ENCODE data around the gene VEZT. TPM values are rescaled to one million over a fixed set of nuclear protein-coding genes. Genes with fewer than 3 reads are reported as not detected.
"Not testable (repeated sequence)": the region's sequence is repeated elsewhere in the genome, so short reads cannot be mapped to it uniquely, and the experiment has no call there.

The VEZT gene
- polyA plus RNA-seq, 1 of the 3 experiments (the other 2 are of a cell fraction), result 41.2 TPM

GRCh38 chr12:95230313-95230712, 12.7 kb downstream of the VEZT start:
- CTCF ChIA-PET, result interaction anchor here (1.3 to 1.7 kb wide), 3 partner anchors 15 to 106 kb away, joined by 4 read pairs; no protein-coding TSS in a partner anchor
- Histone ChIP-seq H4K20me1 (ENCODE audit: insufficient read depth) (peaks cover 6% of the 10 kb centered on the region; the same call in 1 of the 2 replicates), H3K79me2 (ENCODE audit: insufficient read depth) (peaks cover 93% of the 10 kb centered on the region), H3K9me3 (no peaks in the 10 kb centered on the region), H3K4me3 (ENCODE audit: low read depth in 2 of 2, low read length in 1 of 2) (no peak overlapping the region), H3K27me3 (ENCODE audit: insufficient read depth) (no peaks in the 10 kb centered on the region), H3K4me2 (no peak overlapping the region), H3K36me3 (replicated peaks in 1 of 2; ENCODE audit: control insufficient read depth in 1 of 2, insufficient read depth in 2 of 2, low read length in 1 of 2) (peaks cover 0 to 17% of the 10 kb centered on the region in 2 experiments), H3F3A (replicated peaks; ENCODE audit: insufficient read depth) (peaks cover 24% of the 10 kb centered on the region), H2AFZ (ENCODE audit: low read depth) (no peak overlapping the region), H3K9ac (no peak overlapping the region), H3K4me1 (ENCODE audit: control insufficient read depth in 1 of 2, insufficient read depth in 2 of 2, low read depth in 1 of 2, low read length in 1 of 2) (peaks cover 0 to 9% of the 10 kb centered on the region in 2 experiments; a peak in 3 of 4 replicates), H3K9me2 (no peaks in the 10 kb centered on the region), H3K27ac (ENCODE audit: low read depth in 2 of 2, low read length in 1 of 2) (peak overlapping the region in 1 of 2 experiments; percentile 36; a peak in 2 of 4 replicates)
- TF ChIP-seq JUND (IDR thresholded peaks at IDR 0.05) (no peak), MEF2A (IDR thresholded peaks at IDR 0.05; ENCODE audit: borderline replicate concordance, low read depth) (no peak), RCOR1 (IDR thresholded peaks at IDR 0.05; ENCODE audit: low read length) (no peak), RXRA (IDR thresholded peaks at IDR 0.05; ENCODE audit: borderline replicate concordance, low read depth) (no peak), SMC3 (IDR thresholded peaks at IDR 0.05; ENCODE audit: low read depth, low read length) (no peak)
- POLR2A ChIA-PET, result no interaction called here
- DNase-seq, result no peak

- Histone ChIP-seq H3K4me3 (ENCODE audit: low read depth in 2 of 2, low read length in 1 of 2) (no peak overlapping the region), H3K27me3 (ENCODE audit: insufficient read depth) (no peaks in the 10 kb centered on the region), H3K79me2 (ENCODE audit: insufficient read depth) (peaks cover 85% of the 10 kb centered on the region), H3K4me2 (no peak overlapping the region), H4K20me1 (ENCODE audit: insufficient read depth) (peaks cover 6% of the 10 kb centered on the region; the same call in 1 of the 2 replicates), H3K4me1 (ENCODE audit: control insufficient read depth in 1 of 2, insufficient read depth in 2 of 2, low read depth in 1 of 2, low read length in 1 of 2) (peaks cover 0 to 9% of the 10 kb centered on the region in 2 experiments; a peak in 3 of 4 replicates), H3K27ac (ENCODE audit: low read depth in 2 of 2, low read length in 1 of 2) (peak overlapping the region in 1 of 2 experiments; percentile 36; a peak in 2 of 4 replicates), H3K36me3 (replicated peaks in 1 of 2; ENCODE audit: control insufficient read depth in 1 of 2, insufficient read depth in 2 of 2, low read length in 1 of 2) (peaks cover 0 to 12% of the 10 kb centered on the region in 2 experiments), H2AFZ (ENCODE audit: low read depth) (peak overlapping the region; percentile 17; the same call in 1 of the 2 replicates), H3K9ac (no peak overlapping the region), H3K9me3 (no peaks in the 10 kb centered on the region), H3F3A (replicated peaks; ENCODE audit: insufficient read depth) (peaks cover 15% of the 10 kb centered on the region), H3K9me2 (no peaks in the 10 kb centered on the region)
- DNase-seq, result peak; percentile 21
- TF ChIP-seq YY1 (IDR thresholded peaks at IDR 0.05; ENCODE audit: low read depth) (peak; percentile 76; the same call in 1 of the 2 replicates), MAX (IDR thresholded peaks at IDR 0.05; ENCODE audit: low read depth) (no peak), GABPA (IDR thresholded peaks at IDR 0.05; ENCODE audit: low read depth) (no peak), TAF1 (IDR thresholded peaks at IDR 0.05; ENCODE audit: borderline replicate concordance, low read depth, low read length) (no peak)
- 34% methylated on average over 2 of the region's 2 CpGs for WGBS (ENCODE audit: low lambda C conversion rate)
- ChIA-PET CTCF (interaction anchor here (1.7 kb wide), 1 partner anchor 105 kb away, joined by 4 read pairs; no protein-coding TSS in a partner anchor), POLR2A (no interaction called here)
Measured at GRCh38 chr12:95231190-95231589, 13.6 kb downstream of the VEZT start.

DNA sequence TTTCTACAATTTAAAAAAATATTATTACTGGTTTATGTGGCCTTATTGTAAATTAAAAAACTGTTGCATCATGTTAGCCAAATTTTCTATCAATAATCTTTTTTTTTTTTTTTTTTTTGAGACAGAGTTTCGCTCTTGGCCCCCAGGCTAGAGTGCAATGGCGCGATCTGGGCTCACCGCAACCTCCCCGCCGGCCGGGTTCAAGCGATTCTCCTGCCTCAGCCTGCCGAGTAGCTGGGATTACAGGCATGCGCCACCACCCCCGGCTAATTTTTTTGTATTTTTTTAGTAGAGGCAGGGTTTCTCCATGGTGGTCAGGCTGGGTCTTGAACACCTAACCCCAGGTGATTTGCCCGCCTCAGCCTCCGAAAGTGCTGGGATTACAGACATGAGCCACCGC, 16.6 kb downstream of the VEZT start:
- H3K4me3 ChIP-seq (ENCODE audit: low read depth in 2 of 2, low read length in 1 of 2); H3K4me2 ChIP-seq; DNase-seq; H3F3A ChIP-seq (replicated peaks; ENCODE audit: insufficient read depth); CTCF ChIA-PET; H4K20me1 ChIP-seq (ENCODE audit: insufficient read depth); H3K27me3 ChIP-seq (ENCODE audit: insufficient read depth); H3K4me1 ChIP-seq (ENCODE audit: control insufficient read depth in 1 of 2, insufficient read depth in 2 of 2, low read depth in 1 of 2, low read length in 1 of 2); H3K9me3 ChIP-seq; H3K9me2 ChIP-seq; POLR2A ChIA-PET; H2AFZ ChIP-seq (ENCODE audit: low read depth); H3K27ac ChIP-seq (ENCODE audit: low read depth in 2 of 2, low read length in 1 of 2); H3K9ac ChIP-seq: not testable (repeated sequence)
- Histone ChIP-seq H3K36me3 (replicated peaks in 1 of 2; ENCODE audit: control insufficient read depth in 1 of 2, insufficient read depth in 2 of 2, low read length in 1 of 2) (peaks cover 0 to 25% of the 10 kb centered on the region in 2 experiments), H3K79me2 (ENCODE audit: insufficient read depth) (peaks cover 85% of the 10 kb centered on the region)
- WGBS (ENCODE audit: low lambda C conversion rate), result 94% methylated on average over 14 of the region's 14 CpGs

DNA sequence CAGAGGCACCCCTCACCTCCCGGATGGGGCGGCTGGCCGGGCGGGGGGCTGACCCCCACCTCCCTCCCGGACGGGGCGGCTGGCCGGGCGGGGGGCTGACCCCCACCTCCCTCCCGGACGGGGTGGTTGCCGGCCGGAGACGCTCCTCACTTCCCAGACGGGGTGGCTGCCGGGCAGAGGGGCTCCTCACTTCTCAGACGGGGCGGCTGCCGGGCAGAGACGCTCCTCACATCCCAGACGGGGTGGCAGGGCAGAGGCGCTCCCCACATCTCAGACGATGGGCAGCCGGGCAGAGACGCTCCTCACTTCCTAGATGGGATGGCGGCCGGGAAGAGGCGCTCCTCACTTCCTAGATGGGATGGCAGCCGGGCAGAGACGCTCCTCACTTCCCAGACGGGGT, 18.0 kb downstream of the VEZT start:
- H3K4me2 ChIP-seq; H3K27ac ChIP-seq (ENCODE audit: low read depth in 2 of 2, low read length in 1 of 2); H3K9me3 ChIP-seq; H3K9me2 ChIP-seq; H4K20me1 ChIP-seq (ENCODE audit: insufficient read depth); H3K27me3 ChIP-seq (ENCODE audit: insufficient read depth); CTCF ChIA-PET; H3K4me1 ChIP-seq (ENCODE audit: control insufficient read depth in 1 of 2, insufficient read depth in 2 of 2, low read depth in 1 of 2, low read length in 1 of 2); POLR2A ChIA-PET; DNase-seq; H2AFZ ChIP-seq (ENCODE audit: low read depth); H3K9ac ChIP-seq; H3K4me3 ChIP-seq (ENCODE audit: low read depth in 2 of 2, low read length in 1 of 2); H3F3A ChIP-seq (replicated peaks; ENCODE audit: insufficient read depth): not testable (repeated sequence)
- peaks cover 0 to 25% of the 10 kb centered on the region in 2 experiments for H3K36me3 ChIP-seq (replicated peaks in 1 of 2; ENCODE audit: control insufficient read depth in 1 of 2, insufficient read depth in 2 of 2, low read length in 1 of 2)
- 92% methylated on average over 2 of the region's 31 CpGs for WGBS (ENCODE audit: low lambda C conversion rate)
- peaks cover 85% of the 10 kb centered on the region for H3K79me2 ChIP-seq (ENCODE audit: insufficient read depth)
